Inflammatory macrophage treated with lipopolysaccharide for 1 hour (primary cell): ENCODE measurements around the gene VAV3.
A peak's percentile ranks its signal among the peaks of the same experiment; 100 is the strongest.
"Not testable (repeated sequence)": the region's sequence is repeated elsewhere in the genome, so short reads cannot be mapped to it uniquely, and the experiment has no call there.

ENCODE experiments used
- DNase-seq, 2 donors: peaks; one replicate each; pipeline ENCODE4 v3.0.0-alpha.2; 2020 to 2022

The VAV3 gene

DNA sequence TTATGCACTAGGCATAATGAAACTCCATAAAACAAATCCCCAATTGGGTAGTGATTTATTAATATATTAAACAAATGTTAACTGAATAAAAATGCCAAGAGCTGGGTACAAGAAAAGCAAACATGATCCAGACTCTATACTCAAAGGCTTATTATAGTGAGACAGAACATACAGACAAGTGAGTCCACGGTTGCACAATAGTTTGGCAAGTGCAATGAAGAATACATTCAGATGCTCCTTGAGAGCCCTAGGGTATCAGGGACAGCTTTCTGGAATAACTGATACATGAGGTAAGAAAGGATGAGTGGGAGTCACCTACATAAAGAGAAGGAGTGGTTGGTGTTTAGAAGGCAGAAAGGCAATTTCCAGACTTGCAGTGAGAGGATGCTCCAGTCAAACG is 85.1 kb downstream of the VAV3 start:
- DNase-seq = no peak

DNA sequence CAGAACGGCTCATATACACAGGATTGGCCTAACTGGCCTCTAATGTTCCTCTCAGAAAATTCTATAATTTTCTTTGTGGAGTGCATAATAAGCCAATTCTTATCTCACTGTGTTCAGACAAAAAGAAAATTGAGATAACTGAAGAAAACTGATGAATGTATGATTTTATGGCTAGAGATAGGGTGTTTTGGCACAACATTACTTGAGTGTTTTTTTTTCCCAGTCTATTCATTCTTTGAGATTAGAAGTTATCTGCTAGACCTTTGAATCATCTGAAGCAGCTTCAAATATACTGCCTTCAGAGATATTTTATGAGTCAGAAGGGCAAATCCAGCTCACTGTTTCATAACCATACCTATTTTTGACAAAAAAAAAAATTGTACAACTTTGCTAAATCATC is 85.6 kb downstream of the VAV3 start:
- no peak for DNase-seq

- peak; percentile 48 to 57 for DNase-seq
Measured at GRCh38 chr1:107877745-107878144, 87.2 kb downstream of the VAV3 start.

GRCh38 chr1:107877092-107877491 is 87.9 kb downstream of the VAV3 start:
- DNase-seq = peak; percentile 75 to 93

DNA sequence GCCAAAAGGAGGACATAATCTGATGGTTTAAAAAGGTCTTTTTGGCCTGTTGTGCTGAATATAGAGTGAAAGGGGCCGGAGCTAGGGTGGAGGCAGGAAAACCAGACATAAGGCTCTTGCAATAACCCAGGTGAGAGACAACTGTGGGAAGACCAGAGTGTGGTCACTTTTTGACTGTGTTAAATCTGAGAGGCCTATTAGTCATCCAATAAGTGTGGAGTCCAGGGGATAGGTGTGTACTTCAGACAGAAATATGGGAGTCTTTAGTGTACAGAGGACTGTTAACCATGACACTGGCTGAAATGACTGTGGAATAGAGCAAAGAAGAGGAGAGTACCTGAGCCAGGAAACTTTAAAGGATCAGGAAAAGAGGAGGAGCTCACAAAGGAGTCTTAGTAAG is 89.3 kb downstream of the VAV3 start:
- no peak for DNase-seq

DNA sequence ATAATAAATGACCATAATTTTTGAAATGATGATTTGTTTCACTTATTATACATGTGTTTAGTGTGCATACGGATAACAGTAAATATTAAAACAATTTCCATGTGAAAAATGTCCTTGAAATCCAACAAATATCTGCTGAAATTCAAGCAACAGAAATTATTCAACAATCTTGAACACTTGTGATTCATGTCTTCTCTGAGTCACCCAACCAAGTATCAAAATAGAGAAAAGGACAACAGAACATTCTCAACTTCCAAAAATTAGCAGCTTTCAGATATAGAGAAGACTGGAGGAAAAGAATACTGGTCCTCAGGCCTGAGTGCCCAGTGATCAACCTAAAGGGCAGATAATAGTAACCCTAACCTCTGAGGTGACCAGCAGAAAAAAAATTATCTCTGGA is 90.8 kb downstream of the VAV3 start:
- DNase-seq = no peak

DNA sequence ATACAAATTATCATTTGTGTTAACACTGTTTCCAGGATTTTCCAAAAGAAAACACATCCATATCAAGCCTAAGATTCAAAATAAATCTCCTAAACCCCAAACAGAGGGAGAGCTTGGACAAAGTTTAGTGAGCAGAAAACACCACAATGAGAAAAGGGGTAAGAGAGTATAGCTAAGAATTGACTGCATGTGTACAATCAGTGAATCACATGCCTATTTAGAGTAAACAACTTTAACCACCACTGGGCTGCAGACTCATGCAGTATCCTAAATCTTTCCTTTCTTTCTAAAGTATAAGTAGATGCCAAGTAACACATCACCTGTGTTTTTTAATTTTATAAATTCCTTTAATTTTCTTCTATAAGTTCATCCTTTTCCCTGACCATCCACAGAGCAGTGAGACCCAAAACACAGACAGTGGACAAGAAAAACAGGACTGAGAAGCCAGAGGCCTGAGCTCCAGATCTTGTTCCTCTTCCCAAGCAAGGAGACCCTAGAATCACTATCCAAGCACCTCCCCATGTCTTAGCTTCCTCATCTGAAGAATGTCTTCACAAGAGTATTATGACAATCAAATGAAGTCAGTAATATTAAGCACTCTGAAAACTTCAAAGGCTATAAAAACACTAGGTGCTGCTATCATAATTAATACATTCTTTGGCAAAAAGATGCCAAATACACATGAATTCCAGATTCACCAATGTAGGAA is 93.1 kb downstream of the VAV3 start:
- peak; percentile 26 to 31 for DNase-seq

DNA sequence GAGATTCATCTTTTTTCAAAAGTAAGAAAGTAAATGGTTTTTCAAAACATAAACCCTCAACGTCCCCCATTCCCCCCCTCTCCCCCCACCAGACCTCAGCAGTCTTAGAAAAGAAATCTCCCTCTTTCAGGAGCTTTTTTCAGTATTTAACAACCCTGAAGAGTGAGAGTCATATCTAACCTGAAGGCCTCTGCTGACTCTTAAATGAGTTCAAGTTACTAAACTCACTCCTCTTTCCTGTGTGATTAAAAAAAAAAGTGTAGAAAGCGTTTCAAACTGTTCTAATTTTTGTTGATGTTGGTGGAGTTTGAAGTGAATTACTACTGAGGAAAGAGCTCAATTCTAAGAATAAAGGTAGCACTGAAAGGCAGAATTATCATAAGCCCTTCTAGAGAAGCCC is 93.7 kb downstream of the VAV3 start:
- no peak for DNase-seq

DNA sequence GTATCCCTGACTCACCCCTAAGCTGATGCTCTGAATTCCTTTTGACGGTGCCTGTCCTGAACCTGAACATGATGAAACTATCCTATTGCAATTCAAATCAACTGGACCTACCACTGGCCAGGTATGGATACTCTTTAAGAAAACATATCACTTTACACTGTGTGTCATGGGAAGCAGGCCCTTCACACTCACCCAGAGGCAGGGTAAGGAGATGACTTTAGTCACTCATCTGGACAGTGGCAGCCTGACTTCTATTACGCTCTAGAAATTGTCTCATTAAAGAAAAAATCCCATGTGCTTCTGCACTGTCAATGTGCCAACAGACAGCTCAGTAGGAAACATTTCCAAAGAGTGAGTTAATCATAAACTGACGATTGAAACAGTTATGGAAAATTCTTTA is 94.3 kb downstream of the VAV3 start:
- no peak for DNase-seq

DNA sequence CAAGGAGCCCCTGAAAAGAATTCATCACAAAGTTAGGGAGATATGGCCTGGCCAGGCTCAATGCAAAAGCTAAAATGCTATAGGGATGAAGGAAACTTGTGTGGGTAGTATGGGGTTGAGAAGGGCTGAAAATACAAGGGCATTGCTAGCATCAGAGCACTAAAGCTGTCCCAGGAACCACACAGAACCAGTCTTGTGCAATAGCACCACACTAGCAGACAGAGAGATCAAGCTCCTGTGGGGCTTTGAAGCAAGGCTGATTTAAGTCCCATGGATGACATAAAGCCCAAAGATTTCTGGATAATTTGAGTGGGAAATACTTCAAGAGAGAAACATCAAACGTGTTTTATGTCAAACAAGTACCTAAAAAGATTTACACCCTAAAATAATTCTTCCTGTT is 97.1 kb downstream of the VAV3 start:
- DNase-seq = no peak

DNA sequence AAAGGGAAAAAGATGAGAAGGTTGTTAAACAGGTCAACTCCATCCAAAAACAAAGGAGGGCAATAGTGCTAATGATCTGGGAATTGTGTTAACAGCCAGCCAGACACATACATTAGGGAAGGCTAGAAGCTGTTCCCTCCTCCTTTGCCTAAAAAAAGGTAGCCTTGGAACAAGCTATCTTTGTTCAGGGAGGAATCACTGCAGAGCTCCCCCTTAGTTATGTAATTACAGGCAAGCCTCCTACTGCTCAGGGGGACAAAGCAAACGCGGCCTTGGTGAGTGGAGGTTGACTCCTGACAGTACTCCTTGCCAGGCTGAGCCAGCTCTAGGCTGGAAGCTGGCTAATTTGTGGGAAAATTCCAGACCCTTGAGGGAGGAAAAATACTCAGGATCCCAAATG is 97.6 kb downstream of the VAV3 start:
- no peak for DNase-seq

DNA sequence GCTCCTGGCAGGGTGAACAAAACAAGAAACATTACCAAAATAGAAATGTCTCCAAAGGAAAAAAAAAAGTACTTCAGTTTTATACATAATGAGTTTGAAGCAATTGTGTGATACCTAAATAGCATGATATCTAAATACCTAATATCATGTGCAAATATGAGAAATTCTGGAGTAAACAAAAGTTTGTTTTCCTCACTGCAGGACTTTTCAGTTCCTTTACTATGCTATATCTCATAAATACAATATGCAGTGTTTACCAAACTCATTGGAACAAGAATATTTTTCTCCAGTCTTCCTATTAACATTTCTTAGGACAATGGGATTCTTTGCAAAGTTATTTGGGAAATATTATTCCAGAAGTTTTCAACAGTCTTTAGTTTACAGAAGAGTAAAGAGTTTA is 98.1 kb downstream of the VAV3 start:
- no peak for DNase-seq

- DNase-seq = no peak
Measured at GRCh38 chr1:107865627-107866026, 99.4 kb downstream of the VAV3 start.

DNA sequence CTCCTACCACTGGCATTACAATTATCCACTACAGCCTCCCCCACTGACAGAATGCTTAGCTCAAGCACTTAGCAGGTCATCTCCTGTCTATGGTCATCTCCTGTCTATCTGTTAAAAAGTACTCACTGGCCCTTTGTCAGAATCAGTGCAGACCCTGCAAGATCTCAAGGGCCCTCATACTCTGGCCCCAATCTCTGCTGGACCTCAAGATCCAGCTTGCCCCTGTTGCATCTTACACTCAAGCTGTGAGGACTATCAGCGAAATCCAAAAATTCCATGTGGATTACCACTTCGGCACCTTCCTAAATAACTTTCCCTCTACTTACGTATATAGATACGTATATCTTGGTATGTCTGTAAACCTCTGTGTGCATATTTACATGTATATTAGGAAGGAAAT is 101.6 kb downstream of the VAV3 start:
- DNase-seq = no peak

GRCh38 chr1:107862064-107862463 is 102.9 kb downstream of the VAV3 start:
- DNase-seq = no peak

DNA sequence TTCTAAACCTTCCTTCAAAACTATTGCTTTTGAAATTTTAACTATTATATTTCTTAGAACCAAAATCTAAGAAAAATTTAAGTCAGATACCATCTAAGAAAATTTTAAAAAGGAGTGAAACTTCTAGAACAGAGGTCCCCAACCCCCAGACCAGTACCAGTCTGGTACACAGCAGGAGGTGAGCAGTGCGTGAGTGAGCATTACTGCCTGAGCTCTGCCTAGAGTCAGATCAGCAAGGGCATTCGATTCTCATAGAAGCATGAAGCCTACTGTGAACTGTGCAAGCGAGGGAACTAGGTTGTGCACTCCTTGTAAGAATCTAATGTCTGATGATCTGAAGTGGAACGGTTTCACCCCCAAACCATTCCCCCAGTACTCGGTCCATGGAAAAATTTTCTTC is 106.7 kb downstream of the VAV3 start:
- no peak for DNase-seq

- no peak for DNase-seq
Measured at GRCh38 chr1:107851418-107851817, 113.6 kb downstream of the VAV3 start.

DNA sequence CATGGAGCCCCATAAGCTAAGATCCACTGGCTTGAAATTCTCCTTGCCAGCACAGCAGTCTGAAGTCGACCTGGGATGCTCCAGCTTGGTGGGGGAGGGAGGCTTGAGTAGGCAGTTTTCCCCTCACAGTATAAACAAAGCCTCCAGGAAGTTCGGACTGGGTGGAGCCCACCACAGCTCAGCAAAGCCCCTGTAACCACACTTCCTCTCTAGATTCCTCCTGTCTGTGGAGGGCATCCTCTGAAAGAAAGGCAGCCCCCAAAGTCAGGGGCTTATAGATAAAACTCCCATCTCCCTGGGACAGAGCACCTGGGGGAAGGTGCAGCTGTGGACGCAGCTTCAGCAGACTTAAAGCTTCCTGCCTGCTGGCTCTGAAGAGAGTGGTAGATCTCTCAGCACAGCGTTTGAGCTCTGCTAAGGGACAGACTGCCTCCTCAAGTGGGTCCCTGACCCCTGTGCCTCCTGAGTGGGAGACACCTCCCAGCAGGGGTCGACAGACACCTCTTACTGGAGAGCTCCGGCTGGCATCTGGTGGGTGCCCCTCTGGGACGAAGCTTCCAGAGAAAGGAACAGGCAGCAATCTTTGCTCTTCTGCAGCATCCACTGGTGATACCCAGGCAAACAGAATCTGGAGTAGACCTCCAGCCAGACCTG is 120.3 kb downstream of the VAV3 start:
- DNase-seq = not testable (repeated sequence)

DNA sequence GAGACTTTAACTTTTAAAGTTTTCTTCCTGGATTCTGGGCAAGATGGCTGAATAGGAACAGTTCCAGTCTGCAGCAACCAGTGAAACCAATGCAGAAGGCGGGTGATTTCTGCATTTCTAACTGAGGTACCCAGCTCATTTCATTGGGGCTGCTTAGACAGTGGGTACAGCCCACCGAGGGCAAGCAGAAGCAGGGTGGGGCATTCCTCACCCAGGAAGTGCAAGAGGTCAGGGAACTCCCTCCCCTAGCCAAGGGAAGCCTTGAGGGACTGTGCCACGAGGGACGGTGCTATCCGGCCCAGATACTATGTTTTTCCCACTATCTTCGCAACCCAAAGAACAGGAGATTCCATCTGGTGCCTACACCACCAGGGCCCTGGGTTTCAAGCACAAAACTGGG is 121.0 kb downstream of the VAV3 start:
- DNase-seq = peak; percentile 36 to 55

GRCh38 chr1:107842241-107842640 is 122.7 kb downstream of the VAV3 start:
- DNase-seq = no peak

DNA sequence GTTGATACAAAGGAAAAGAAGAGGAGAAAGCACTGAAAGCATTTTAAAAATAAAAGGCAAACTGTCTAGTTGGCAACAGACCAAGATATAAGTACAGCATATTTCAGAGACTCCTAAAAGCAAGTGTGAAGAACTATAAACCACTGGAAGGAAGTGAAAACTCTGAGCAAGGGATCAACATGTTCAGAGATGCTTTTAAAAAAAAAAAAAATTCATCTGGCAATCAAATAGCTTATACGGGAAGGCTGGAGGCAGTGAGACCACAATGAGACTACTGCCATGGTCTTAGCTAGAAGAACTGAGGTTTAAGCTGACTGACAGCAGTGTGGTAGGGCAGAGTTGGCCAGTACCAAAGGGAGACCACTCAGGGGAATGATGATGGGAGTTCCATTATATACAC is 124.3 kb downstream of the VAV3 start:
- DNase-seq = no peak

DNA sequence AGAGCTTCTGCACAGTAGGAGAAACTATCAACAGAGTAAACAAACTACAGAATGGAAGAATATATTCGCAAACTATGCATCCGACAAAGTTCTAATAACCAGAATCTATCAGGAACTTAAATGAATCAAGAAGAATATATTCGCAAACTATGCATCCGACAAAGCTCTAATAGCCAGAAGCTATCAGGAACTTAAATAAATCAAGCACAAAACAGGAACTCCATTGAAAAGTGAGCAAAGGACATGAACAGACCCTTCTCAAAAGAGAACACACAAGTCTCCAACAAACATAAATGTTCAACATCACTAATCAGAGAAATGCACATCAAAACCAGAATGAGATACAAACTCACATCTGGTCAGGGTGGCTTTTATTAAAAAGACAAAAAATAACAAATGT is 126.9 kb downstream of the VAV3 start:
- DNase-seq = no peak

DNA sequence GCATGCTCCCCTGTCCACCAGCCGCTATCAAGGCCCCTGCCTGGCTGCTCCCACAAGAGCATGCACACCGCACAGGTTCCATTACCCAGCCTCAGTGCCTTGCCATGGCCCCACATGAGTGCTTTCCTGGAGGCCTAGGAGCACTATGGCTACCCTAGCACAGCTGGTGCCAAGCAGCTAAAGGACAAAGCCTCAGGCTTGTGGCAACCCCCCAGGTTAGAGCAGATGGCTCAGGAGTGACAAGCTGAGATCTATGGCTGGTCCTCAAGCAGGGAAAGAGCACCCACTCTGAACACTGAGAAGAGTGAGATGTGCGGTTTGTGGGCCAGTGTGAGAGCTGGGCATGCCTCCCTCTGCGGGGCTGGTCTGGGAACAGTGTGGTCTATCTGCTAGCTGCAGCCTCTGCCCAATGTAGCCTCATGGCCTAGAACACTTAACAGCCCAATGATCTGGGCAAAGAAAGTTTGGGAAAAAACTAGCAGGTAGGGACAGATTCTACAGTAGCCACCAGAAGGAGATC is 129.8 kb downstream of the VAV3 start:
- no peak for DNase-seq

- no peak for DNase-seq
Measured at GRCh38 chr1:107833061-107833460, 131.9 kb downstream of the VAV3 start.

DNA sequence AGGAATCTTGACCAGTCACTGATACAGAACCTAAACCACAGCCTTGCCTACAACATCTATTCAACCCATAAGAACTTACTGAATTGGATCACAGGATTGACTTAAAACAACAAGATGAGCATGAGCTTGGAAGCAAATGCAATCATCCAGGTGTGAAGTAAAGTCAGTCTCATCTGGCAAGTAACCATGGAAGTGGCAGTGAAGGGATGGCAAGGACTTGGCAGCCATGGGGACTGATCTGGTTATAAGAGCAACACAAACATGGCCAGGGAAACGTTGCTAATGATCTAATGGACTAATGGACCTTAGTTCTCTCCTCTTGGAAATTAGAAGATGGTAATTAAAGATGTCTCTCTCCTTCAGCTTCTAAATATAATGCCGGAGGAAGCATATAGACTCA is 133.1 kb downstream of the VAV3 start:
- no peak for DNase-seq
